ENCODE data around the gene SYS1. TPM values are rescaled to one million over a fixed set of nuclear protein-coding genes. Genes with fewer than 3 reads are reported as not detected.

SYS1 gene
- total and polyA plus RNA-seq, 2 donors (not counting 1 experiment from before 2014, with no cell fraction given), result 25.3 to 57.7 TPM

- no peak overlapping the region for H3K4me3 Mint-ChIP-seq
- peaks cover 0 to 12% (median 3%) of the 10 kb centered on the region in 3 donors for H3K9me3 ChIP-seq (ENCODE audit: control extremely low read depth in 1 of 3, control insufficient read depth in 2 of 3, insufficient read depth in 1 of 3, low read length in 2 of 3)
- H3K4me2 ChIP-seq (replicated peaks; ENCODE audit: low read depth, low read length, poor library complexity, severe bottlenecking), result peak overlapping the region; percentile 24
- no peak overlapping the region for H2AFZ ChIP-seq (ENCODE audit: insufficient read depth, low read depth, low read length, poor library complexity, severe bottlenecking)
- CTCF ChIA-PET, result interaction anchor here (0.8 to 7.9 kb wide), 20 partner anchors 8 to 461 kb away, joined by 3 to 135 read pairs (median 4); partner anchors contain the start of gene SYS1
- no peak overlapping the region for H3K27ac Mint-ChIP-seq
- no peak for TF ChIP-seq EZH2 (IDR thresholded peaks at IDR 0.05; ENCODE audit: borderline replicate concordance, insufficient read depth, low read depth, low read length, poor library complexity, severe bottlenecking)
- H3K79me2 ChIP-seq (ENCODE audit: control insufficient read depth, insufficient read depth, low read length), result no peaks in the 10 kb centered on the region
- no peak overlapping the region for H3K4me3 ChIP-seq (ENCODE audit: control extremely low read depth in 1 of 5, extremely low read depth in 1 of 5, insufficient read depth in 1 of 5, low read depth in 2 of 5, low read length in 4 of 5)
- H3K36me3 ChIP-seq (replicated peaks in 1 of 2; ENCODE audit: control extremely low read depth in 1 of 2, control insufficient read depth in 1 of 2, extremely low read depth in 1 of 2, insufficient read depth in 2 of 2, low read length in 1 of 2), result no peaks in the 10 kb centered on the region
- peaks cover 37 to 48% of the 10 kb centered on the region in 2 donors for H3K4me1 ChIP-seq (ENCODE audit: control insufficient read depth in 2 of 2, insufficient read depth in 2 of 2, low read length in 2 of 2)
- H4K20me1 ChIP-seq (ENCODE audit: control insufficient read depth, insufficient read depth, low read length, poor library complexity, severe bottlenecking), result no peaks in the 10 kb centered on the region
- intact Hi-C loops (cut with micrococcal nuclease), result loop anchor here (2.0 kb wide), 2 partner anchors 50 to 118 kb away; no protein-coding TSS in a partner anchor
- H3K9me3 Mint-ChIP-seq (ENCODE audit: insufficient read depth), result no peaks in the 10 kb centered on the region
- H3K9ac ChIP-seq (ENCODE audit: low read length), result no peak overlapping the region
- H3K27me3 ChIP-seq (replicated peaks in 1 of 4; ENCODE audit: control extremely low read depth in 1 of 4, control insufficient read depth in 3 of 4, insufficient read depth in 4 of 4, low read length in 3 of 4), result peaks cover 0 to 34% (median 14%) of the 10 kb centered on the region in 4 experiments
- H3K4me1 Mint-ChIP-seq, result peaks cover 24% of the 10 kb centered on the region
- ATAC-seq (ENCODE audit: low read depth) (no peak), DNase-seq (no peak)
- H3K27me3 Mint-ChIP-seq, result peaks cover 27% of the 10 kb centered on the region
- no peak overlapping the region for H3K27ac ChIP-seq (ENCODE audit: low read length in 2 of 2)
- 67% methylated on average over 7 of the region's 7 CpGs for WGBS (ENCODE audit: insufficient coverage)
- POLR2A ChIA-PET, result no interaction called here
Measured at GRCh38 chr20:45318386-45318939, 44.5 kb upstream of the SYS1 start.

GRCh38 chr20:45318948-45319347, 44.0 kb upstream of the SYS1 start:
- H3K9me3 ChIP-seq (ENCODE audit: control extremely low read depth in 1 of 3, control insufficient read depth in 2 of 3, insufficient read depth in 1 of 3, low read length in 2 of 3), result peaks cover 0 to 12% (median 3%) of the 10 kb centered on the region in 3 donors
- H3K36me3 ChIP-seq (replicated peaks in 1 of 2; ENCODE audit: control extremely low read depth in 1 of 2, control insufficient read depth in 1 of 2, extremely low read depth in 1 of 2, insufficient read depth in 2 of 2, low read length in 1 of 2), result no peaks in the 10 kb centered on the region
- intact Hi-C loops (cut with micrococcal nuclease), result loop anchor here (1.0 to 2.0 kb wide), 4 partner anchors 26 to 452 kb away; no protein-coding TSS in a partner anchor
- POLR2A ChIA-PET, result interaction anchor here (0.7 kb wide), 1 partner anchor 1169 kb away, joined by 3 read pairs; no protein-coding TSS in a partner anchor
- H3K4me1 Mint-ChIP-seq, result peaks cover 24% of the 10 kb centered on the region
- H3K4me2 ChIP-seq (replicated peaks; ENCODE audit: low read depth, low read length, poor library complexity, severe bottlenecking), result peak overlapping the region; percentile 24
- H3K4me3 Mint-ChIP-seq, result no peak overlapping the region
- peaks cover 37 to 48% of the 10 kb centered on the region in 2 donors for H3K4me1 ChIP-seq (ENCODE audit: control insufficient read depth in 2 of 2, insufficient read depth in 2 of 2, low read length in 2 of 2)
- no peak overlapping the region for H3K27ac Mint-ChIP-seq
- CTCF ChIA-PET, result interaction anchor here (0.5 to 7.9 kb wide), 25 partner anchors 8 to 461 kb away, joined by 3 to 135 read pairs (median 5); partner anchors contain the start of gene SYS1
- H4K20me1 ChIP-seq (ENCODE audit: control insufficient read depth, insufficient read depth, low read length, poor library complexity, severe bottlenecking), result no peaks in the 10 kb centered on the region
- H3K27me3 ChIP-seq (replicated peaks in 1 of 4; ENCODE audit: control extremely low read depth in 1 of 4, control insufficient read depth in 3 of 4, insufficient read depth in 4 of 4, low read length in 3 of 4), result peaks cover 0 to 29% (median 11%) of the 10 kb centered on the region in 4 experiments
- H2AFZ ChIP-seq (ENCODE audit: insufficient read depth, low read depth, low read length, poor library complexity, severe bottlenecking), result no peak overlapping the region
- 67% methylated on average over 1 of the region's 2 CpGs for WGBS (ENCODE audit: insufficient coverage)
- no peak for TF ChIP-seq EZH2 (IDR thresholded peaks at IDR 0.05; ENCODE audit: borderline replicate concordance, insufficient read depth, low read depth, low read length, poor library complexity, severe bottlenecking)
- no peak for TF ChIP-seq CTCF (IDR thresholded peaks at IDR 0.05)
- H3K27me3 Mint-ChIP-seq, result peaks cover 22% of the 10 kb centered on the region
- DNase-seq, result no peak
- no peak for ATAC-seq (ENCODE audit: low read depth)
- no peak overlapping the region for H3K4me3 ChIP-seq (ENCODE audit: control extremely low read depth in 1 of 5, extremely low read depth in 1 of 5, insufficient read depth in 1 of 5, low read depth in 2 of 5, low read length in 4 of 5)
- no peaks in the 10 kb centered on the region for H3K79me2 ChIP-seq (ENCODE audit: control insufficient read depth, insufficient read depth, low read length)
- H3K27ac ChIP-seq (ENCODE audit: low read length in 2 of 2), result no peak overlapping the region
- H3K9me3 Mint-ChIP-seq (ENCODE audit: insufficient read depth), result no peaks in the 10 kb centered on the region
- H3K9ac ChIP-seq (ENCODE audit: low read length), result no peak overlapping the region

All from B cell (primary cell).